C4-2B (cell line): Measurements from ENCODE around the gene CARMIL1.

Experiments used
- ZFX ChIP-seq: fragments of 450-650 bp; IDR thresholded peaks from 2 replicates; pipeline ENCODE4 v1.6.1; 2017
- TF ChIP-seq, protein P1 (sequence below): fragments of 450-650 bp; conservative IDR thresholded peaks from 2 replicates; pipeline ENCODE4 v1.5.1; 2017; ENCODE audit warnings: mild to moderate bottlenecking

DNA sequence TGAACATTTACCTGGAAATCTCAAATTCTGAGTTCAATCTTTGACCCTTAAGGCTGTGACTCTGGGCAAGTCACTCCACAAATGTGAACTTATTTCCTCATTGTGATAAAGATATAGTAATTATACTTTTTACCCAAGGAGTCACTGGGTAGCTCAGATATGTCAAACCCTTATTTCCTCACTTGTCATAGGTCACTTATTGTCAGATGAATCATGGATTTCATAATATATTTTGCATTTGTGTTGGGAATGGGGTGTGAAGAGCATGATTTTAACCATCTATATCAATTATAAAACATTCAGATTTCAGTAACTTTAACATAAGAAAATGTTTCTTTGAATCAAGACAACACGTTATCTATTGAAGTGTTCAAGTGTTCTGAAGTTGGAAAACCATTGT lies 3.7 kb upstream of the CARMIL1 start:
- TF ChIP-seq, protein P1, sequence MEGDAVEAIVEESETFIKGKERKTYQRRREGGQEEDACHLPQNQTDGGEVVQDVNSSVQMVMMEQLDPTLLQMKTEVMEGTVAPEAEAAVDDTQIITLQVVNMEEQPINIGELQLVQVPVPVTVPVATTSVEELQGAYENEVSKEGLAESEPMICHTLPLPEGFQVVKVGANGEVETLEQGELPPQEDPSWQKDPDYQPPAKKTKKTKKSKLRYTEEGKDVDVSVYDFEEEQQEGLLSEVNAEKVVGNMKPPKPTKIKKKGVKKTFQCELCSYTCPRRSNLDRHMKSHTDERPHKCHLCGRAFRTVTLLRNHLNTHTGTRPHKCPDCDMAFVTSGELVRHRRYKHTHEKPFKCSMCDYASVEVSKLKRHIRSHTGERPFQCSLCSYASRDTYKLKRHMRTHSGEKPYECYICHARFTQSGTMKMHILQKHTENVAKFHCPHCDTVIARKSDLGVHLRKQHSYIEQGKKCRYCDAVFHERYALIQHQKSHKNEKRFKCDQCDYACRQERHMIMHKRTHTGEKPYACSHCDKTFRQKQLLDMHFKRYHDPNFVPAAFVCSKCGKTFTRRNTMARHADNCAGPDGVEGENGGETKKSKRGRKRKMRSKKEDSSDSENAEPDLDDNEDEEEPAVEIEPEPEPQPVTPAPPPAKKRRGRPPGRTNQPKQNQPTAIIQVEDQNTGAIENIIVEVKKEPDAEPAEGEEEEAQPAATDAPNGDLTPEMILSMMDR = no peak
- TF ChIP-seq ZFX = no peak
